ENCODE data around the gene HHAT. TPM values are rescaled to one million over a fixed set of nuclear protein-coding genes. Genes with fewer than 3 reads are reported as not detected.

HHAT gene
- total and polyA plus RNA-seq, 12 donors = 0.81 to 4.3 (median 2.6) TPM

DNA sequence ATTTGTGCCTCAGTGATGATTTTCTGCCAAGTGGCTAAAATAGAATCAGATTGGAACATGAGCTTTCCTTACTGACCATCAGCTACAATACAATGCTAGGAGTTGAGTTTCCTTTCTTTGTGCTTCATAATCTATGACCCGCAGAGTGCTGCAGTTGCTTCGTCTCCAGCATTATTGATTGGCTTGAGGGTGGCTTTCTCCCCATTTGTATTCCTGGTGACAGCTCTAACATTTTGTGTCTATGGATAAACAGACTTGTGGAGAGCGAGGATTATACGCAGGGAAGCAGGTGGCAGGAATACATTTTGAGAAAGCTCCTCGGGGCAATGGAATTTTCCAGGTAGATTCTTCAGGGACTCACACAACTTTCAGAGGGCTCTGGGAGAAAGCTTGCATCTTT, 223.2 kb downstream of the HHAT start:
- H3K9me3 ChIP-seq = no peaks in the 10 kb centered on the region
- H3K4me1 ChIP-seq = no peaks in the 10 kb centered on the region
- H3K27me3 ChIP-seq = no peaks in the 10 kb centered on the region
- TF ChIP-seq, protein P1, sequence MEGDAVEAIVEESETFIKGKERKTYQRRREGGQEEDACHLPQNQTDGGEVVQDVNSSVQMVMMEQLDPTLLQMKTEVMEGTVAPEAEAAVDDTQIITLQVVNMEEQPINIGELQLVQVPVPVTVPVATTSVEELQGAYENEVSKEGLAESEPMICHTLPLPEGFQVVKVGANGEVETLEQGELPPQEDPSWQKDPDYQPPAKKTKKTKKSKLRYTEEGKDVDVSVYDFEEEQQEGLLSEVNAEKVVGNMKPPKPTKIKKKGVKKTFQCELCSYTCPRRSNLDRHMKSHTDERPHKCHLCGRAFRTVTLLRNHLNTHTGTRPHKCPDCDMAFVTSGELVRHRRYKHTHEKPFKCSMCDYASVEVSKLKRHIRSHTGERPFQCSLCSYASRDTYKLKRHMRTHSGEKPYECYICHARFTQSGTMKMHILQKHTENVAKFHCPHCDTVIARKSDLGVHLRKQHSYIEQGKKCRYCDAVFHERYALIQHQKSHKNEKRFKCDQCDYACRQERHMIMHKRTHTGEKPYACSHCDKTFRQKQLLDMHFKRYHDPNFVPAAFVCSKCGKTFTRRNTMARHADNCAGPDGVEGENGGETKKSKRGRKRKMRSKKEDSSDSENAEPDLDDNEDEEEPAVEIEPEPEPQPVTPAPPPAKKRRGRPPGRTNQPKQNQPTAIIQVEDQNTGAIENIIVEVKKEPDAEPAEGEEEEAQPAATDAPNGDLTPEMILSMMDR (IDR thresholded peaks at IDR 0.05) = no peak
- no peaks in the 10 kb centered on the region for H3K36me3 ChIP-seq
- 90 to 93% methylated on average over 5 of the region's 5 CpGs for WGBS, 2 donors
- no peak overlapping the region for H3K27ac ChIP-seq
- no peak for DNase-seq
- no peak overlapping the region for H3K4me3 ChIP-seq
- no peak for ATAC-seq
- intact Hi-C loops (cut with DNase I) = no loop called here

DNA sequence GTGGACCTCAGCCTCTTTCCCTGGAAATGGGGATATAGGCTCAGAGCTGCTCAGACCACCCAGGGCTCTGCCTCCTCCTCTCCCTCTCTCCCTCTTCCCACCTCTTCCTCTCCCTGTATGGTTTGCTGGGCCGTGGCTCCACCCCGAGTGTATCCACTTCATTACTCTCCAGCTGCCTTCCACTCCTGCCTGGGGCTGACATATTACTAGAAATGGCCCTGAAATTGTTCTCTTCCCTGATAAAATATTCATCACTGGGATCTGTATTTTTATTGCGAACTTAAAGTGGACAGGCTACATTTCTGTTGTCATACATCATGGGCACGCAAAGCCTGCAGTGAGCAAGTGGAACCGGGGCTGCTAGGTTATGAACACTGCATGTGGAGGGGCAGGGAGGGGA, 225.0 kb downstream of the HHAT start:
- no peaks in the 10 kb centered on the region for H3K9me3 ChIP-seq
- ATAC-seq (no peak), DNase-seq (no peak)
- TF ChIP-seq, protein P1 (IDR thresholded peaks at IDR 0.05) = no peak
- 74 to 77% methylated on average over 5 of the region's 5 CpGs for WGBS, 2 donors
- no peaks in the 10 kb centered on the region for H3K27me3 ChIP-seq
- H3K27ac ChIP-seq = no peak overlapping the region
- H3K4me3 ChIP-seq = no peak overlapping the region
- intact Hi-C loops (cut with DNase I) = no loop called here
- H3K36me3 ChIP-seq = no peaks in the 10 kb centered on the region
- H3K4me1 ChIP-seq = peaks cover 0 to 12% (median 7%) of the 10 kb centered on the region in 9 donors

DNA sequence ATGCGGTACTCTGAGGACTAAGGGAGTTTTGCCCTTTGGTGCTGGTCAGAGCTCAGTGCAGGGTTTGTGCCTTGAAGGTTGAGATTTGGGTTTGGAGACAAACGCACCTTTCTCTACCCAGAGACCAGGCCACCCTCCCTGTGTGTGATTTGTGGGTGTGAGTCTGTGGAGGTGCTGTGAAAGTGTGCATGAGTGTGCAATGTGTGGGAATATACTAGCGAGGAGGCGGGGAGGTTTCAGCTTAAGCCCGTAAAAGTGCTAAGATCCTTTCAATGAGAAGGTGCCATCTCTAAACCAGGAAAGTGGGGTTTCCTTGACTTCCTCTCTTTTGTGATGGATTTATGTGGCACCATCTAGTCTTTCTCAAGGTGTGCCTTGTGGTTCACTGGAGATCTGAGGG, 225.7 kb downstream of the HHAT start:
- no peaks in the 10 kb centered on the region for H3K9me3 ChIP-seq
- H3K4me3 ChIP-seq = no peak overlapping the region
- intact Hi-C loops (cut with DNase I) = no loop called here
- WGBS, 2 donors = 97 to 98% methylated on average over 5 of the region's 5 CpGs
- H3K36me3 ChIP-seq = no peaks in the 10 kb centered on the region
- TF ChIP-seq, protein P1 (IDR thresholded peaks at IDR 0.05) = no peak
- DNase-seq (no peak), ATAC-seq (no peak)
- peaks cover 0 to 12% (median 10%) of the 10 kb centered on the region in 9 donors for H3K4me1 ChIP-seq
- no peak overlapping the region for H3K27ac ChIP-seq
- no peaks in the 10 kb centered on the region for H3K27me3 ChIP-seq

DNA sequence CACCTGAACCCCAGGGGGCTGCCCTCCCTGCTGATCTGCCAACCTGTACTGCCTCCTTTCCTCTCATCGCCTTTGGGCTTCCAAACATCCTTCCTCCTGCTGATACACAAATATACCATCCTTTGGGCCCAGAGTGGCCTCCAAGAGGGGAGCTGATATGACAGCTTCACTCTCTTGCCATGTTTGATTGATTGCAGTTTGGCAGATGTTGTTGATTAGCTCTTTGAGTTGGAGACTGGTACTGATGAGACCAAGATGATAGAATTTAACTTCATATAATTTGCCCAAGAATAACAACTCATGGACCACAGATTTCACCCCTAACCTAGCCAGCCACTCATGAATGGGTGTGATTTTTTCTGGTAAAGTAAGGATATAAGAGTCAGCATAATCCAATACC, 227.8 kb downstream of the HHAT start:
- no peak overlapping the region for H3K4me3 ChIP-seq
- TF ChIP-seq, protein P1 (IDR thresholded peaks at IDR 0.05) = no peak
- no peaks in the 10 kb centered on the region for H3K27me3 ChIP-seq
- intact Hi-C loops (cut with DNase I) = no loop called here
- H3K36me3 ChIP-seq = no peaks in the 10 kb centered on the region
- H3K27ac ChIP-seq = no peak overlapping the region
- H3K4me1 ChIP-seq = peaks cover 0 to 12% (median 10%) of the 10 kb centered on the region in 9 donors
- H3K9me3 ChIP-seq = no peaks in the 10 kb centered on the region
- ATAC-seq (no peak), DNase-seq (no peak)
- whole genome bisulfite sequencing, 2 donors = 80 to 96% methylated on average over 1 of the region's 1 CpG

All from heart right ventricle (tissue), 16 donors.